GM23338 (cell line): ENCODE data around the gene TMEM33. TPM values are rescaled to one million over a fixed set of nuclear protein-coding genes. Genes with fewer than 3 reads are reported as not detected.

ENCODE experiments used
- ATAC-seq: fragments of 200-7000 bp; cut with Tn5 transposase; 3 replicates; pipeline ENCODE4 v1.9.1; 2020
- DNase-seq: peaks from one replicate; pipeline ENCODE4 v3.0.0-alpha.2; 2015; ENCODE audit warnings: low spot score
- H2AFZ ChIP-seq: fragments of 200-600 bp; sonication (generic); 2 replicates; pipeline ENCODE4 v1.8.0; 2016; ENCODE audit warnings: antibody characterized with exemption, mild to moderate bottlenecking, moderate library complexity
- H3F3A ChIP-seq: fragments of 200-600 bp; sonication (generic); replicated peaks from 2 replicates; pipeline ENCODE4 v1.8.0; 2017; ENCODE audit warnings: antibody characterized with exemption, mixed run types, low read depth
- H3K27ac ChIP-seq: fragments of 200-600 bp; sonication (generic); 2 replicates; pipeline ENCODE4 v1.6.1; 2016; ENCODE audit warnings: low read depth
- H3K27me3 ChIP-seq: fragments of 200-600 bp; sonication (generic); 2 replicates; pipeline ENCODE4 v1.8.0; 2016; ENCODE audit warnings: mild to moderate bottlenecking, mixed run types, moderate library complexity; ENCODE audit not compliant: insufficient read depth
- H3K36me3 ChIP-seq: fragments of 200-600 bp; sonication (generic); 2 replicates; pipeline ENCODE4 v1.8.0; 2016; ENCODE audit warnings: mild to moderate bottlenecking; ENCODE audit not compliant: insufficient read depth
- H3K4me1 ChIP-seq: fragments of 200-600 bp; sonication (generic); 2 replicates; pipeline ENCODE4 v1.8.0; 2016; ENCODE audit warnings: mild to moderate bottlenecking, moderate library complexity; ENCODE audit not compliant: insufficient read depth
- H3K4me2 ChIP-seq: fragments of 200-600 bp; sonication (generic); 2 replicates; pipeline ENCODE4 v1.7.1; 2017; ENCODE audit warnings: mixed run types
- H3K4me3 ChIP-seq: fragments of 200-600 bp; sonication (generic); 2 replicates; pipeline ENCODE4 v1.6.1; 2016; ENCODE audit warnings: mixed run types
- H3K79me2 ChIP-seq: fragments of 200-600 bp; sonication (generic); replicated peaks from 2 replicates; pipeline ENCODE4 v1.8.0; 2017; ENCODE audit warnings: mild to moderate bottlenecking; ENCODE audit not compliant: insufficient read depth
- H3K9me2 ChIP-seq: fragments of 200-600 bp; sonication (generic); 2 replicates; pipeline ENCODE4 v1.8.0; 2017; ENCODE audit not compliant: insufficient read depth
- H4K20me1 ChIP-seq: fragments of 200-600 bp; sonication (generic); replicated peaks from 2 replicates; pipeline ENCODE4 v1.8.0; 2017; ENCODE audit warnings: mild to moderate bottlenecking; ENCODE audit not compliant: insufficient read depth
- H3K27ac Mint-ChIP-seq: 2 replicates; pipeline ENCODE4 v1.8.0; 2020; ENCODE audit warnings: inconsistent platforms, mild to moderate bottlenecking, moderate library complexity, mixed read lengths
- H3K27me3 Mint-ChIP-seq: 3 replicates; pipeline ENCODE4 v1.8.0; 2022; ENCODE audit warnings: low read depth, mild to moderate bottlenecking, moderate library complexity, mixed read lengths, inconsistent platforms; ENCODE audit not compliant: insufficient read depth, poor library complexity
- H3K36me3 Mint-ChIP-seq: 3 replicates; pipeline ENCODE4 v1.8.0; 2021; ENCODE audit warnings: low read depth, mild to moderate bottlenecking, inconsistent platforms, moderate library complexity, mixed read lengths
- H3K4me1 Mint-ChIP-seq: 3 replicates; pipeline ENCODE4 v1.8.0; 2020; ENCODE audit warnings: mild to moderate bottlenecking, inconsistent platforms, mixed read lengths
- H3K4me3 Mint-ChIP-seq: 3 replicates; pipeline ENCODE4 v1.8.0; 2021; ENCODE audit warnings: moderate library complexity, mild to moderate bottlenecking, inconsistent platforms, mixed read lengths
- H3K9me3 Mint-ChIP-seq: 3 replicates; pipeline ENCODE4 v1.8.0; 2020; ENCODE audit warnings: moderate library complexity, mild to moderate bottlenecking, inconsistent platforms, mixed read lengths
- CREB1 ChIP-seq: fragments of 250-450 bp; sonication (Bioruptor Pico); IDR thresholded peaks from 2 replicates; pipeline ENCODE4 v1.5.0; 2020; ENCODE audit warnings: low read depth, mild to moderate bottlenecking, moderate library complexity
- CTCF ChIP-seq, 2 experiments: fragments of 200-600 bp in 1 of 2; sonication (generic) in 1 of 2; conservative IDR thresholded peaks; 2 replicates each; pipeline versions ENCODE4 v1.5.1 to v1.6.1; 2016 to 2017; ENCODE audit warnings: antibody characterized with exemption in 2 of 2, low read depth in 2 of 2, mild to moderate bottlenecking in 2 of 2, moderate library complexity in 1 of 2
- ETS1 ChIP-seq: IDR thresholded peaks from 2 replicates; pipeline ENCODE4 v1.6.1; 2016; ENCODE audit warnings: antibody characterized with exemption
- EZH2 ChIP-seq: fragments of 200-600 bp; sonication (generic); IDR thresholded peaks from one replicate; pipeline ENCODE4 v1.8.0; 2017; ENCODE audit warnings: antibody characterized with exemption, mild to moderate bottlenecking, low read depth; ENCODE audit not compliant: unreplicated experiment
- EZH2phosphoT487 ChIP-seq: fragments of 200-600 bp; sonication (generic); IDR thresholded peaks from one replicate; pipeline ENCODE4 v1.8.1; 2018; ENCODE audit warnings: antibody characterized with exemption; ENCODE audit not compliant: unreplicated experiment
- JUNB ChIP-seq: IDR thresholded peaks from one replicate; pipeline ENCODE4 v1.6.1; 2016; ENCODE audit warnings: antibody characterized with exemption; ENCODE audit not compliant: unreplicated experiment
- NANOG ChIP-seq: IDR thresholded peaks from 2 replicates; pipeline ENCODE4 v1.6.1; 2016; ENCODE audit warnings: antibody characterized with exemption, borderline replicate concordance
- POLR2AphosphoS5 ChIP-seq: IDR thresholded peaks from 2 replicates; pipeline ENCODE4 v1.6.1; 2016; ENCODE audit warnings: antibody characterized with exemption, low read depth
- REST ChIP-seq: IDR thresholded peaks from one replicate; pipeline ENCODE4 v1.6.1; 2018; ENCODE audit warnings: antibody characterized with exemption; ENCODE audit not compliant: unreplicated experiment
- STAT1 ChIP-seq: IDR thresholded peaks from one replicate; pipeline ENCODE4 v1.6.1; 2016; ENCODE audit warnings: antibody characterized with exemption; ENCODE audit not compliant: unreplicated experiment
- ZNF114 ChIP-seq: fragments of 250-450 bp; sonication (Bioruptor Pico); IDR thresholded peaks from 2 replicates; pipeline ENCODE4 v1.5.0; 2020; ENCODE audit warnings: mild to moderate bottlenecking, moderate library complexity
- ZNF331 ChIP-seq: fragments of 250-450 bp; sonication (Bioruptor Pico); IDR thresholded peaks from 2 replicates; pipeline ENCODE4 v1.5.0; 2020; ENCODE audit warnings: low read depth, mild to moderate bottlenecking, moderate library complexity
- ZNF462 ChIP-seq: fragments of 250-450 bp; sonication (Bioruptor Pico); IDR thresholded peaks from 2 replicates; pipeline ENCODE4 v1.5.0; 2020; ENCODE audit warnings: mild to moderate bottlenecking, moderate library complexity
- polyA plus RNA-seq: library from polyadenylated mRNA; unstranded; fragments of >200 nt; fragmentation: Nextera tagmentation; extraction: Ambion mirVana; gene quantifications from 2 replicates; pipeline ENCODE4 v1.2.1, GENCODE V29; 2016
- total RNA-seq: library from RNA; depleted of rRNA; stranded (reverse); fragments of >200 nt; shearing (Covaris generic); gene quantifications from 2 replicates; pipeline ENCODE4 v1.2.3, GENCODE V29; 2014

The TMEM33 gene
- total and polyA plus RNA-seq, 2 experiments from 2014 or later, result 46.2 to 117 TPM

GRCh38 chr4:41933997-41934503 is 1.2 kb upstream of the TMEM33 start:
- ATAC-seq (no peak), DNase-seq (peak; percentile 57)
- no peak overlapping the region for H3K4me2 ChIP-seq
- H2AFZ ChIP-seq, result no peak overlapping the region
- H3K4me3 Mint-ChIP-seq, result peak overlapping the region; percentile 98; the same call in 2 of the 3 replicates
- no peaks in the 10 kb centered on the region for H3K9me3 Mint-ChIP-seq
- H3K9me2 ChIP-seq, result no peaks in the 10 kb centered on the region
- TF ChIP-seq STAT1, result no peak
- TF ChIP-seq REST, result no peak
- TF ChIP-seq ZNF462, result no peak
- no peak for TF ChIP-seq NANOG
- TF ChIP-seq JUNB, result no peak
- TF ChIP-seq CREB1 (CRISPR knock-in tag), result no peak
- no peak for TF ChIP-seq CTCF (conservative IDR thresholded peaks at IDR 0.05; ENCODE audit: low read depth in 2 of 2)
- no peak for TF ChIP-seq EZH2phosphoT487
- no peak for TF ChIP-seq ETS1
- no peak for TF ChIP-seq ZNF331 (CRISPR knock-in tag)
- TF ChIP-seq ZNF114, result no peak
- TF ChIP-seq EZH2, result no peak
- no peak for TF ChIP-seq POLR2AphosphoS5
- H3K79me2 ChIP-seq, result peaks cover 36% of the 10 kb centered on the region
- H3F3A ChIP-seq, result no peaks in the 10 kb centered on the region
- no peak overlapping the region; the same call in 1 of the 2 replicates for H3K27ac Mint-ChIP-seq
- no peaks in the 10 kb centered on the region; the same call in 1 of the 2 replicates for H3K36me3 ChIP-seq
- peaks cover 14% of the 10 kb centered on the region for H3K4me1 ChIP-seq
- no peak overlapping the region for H3K4me3 ChIP-seq
- H3K36me3 Mint-ChIP-seq, result peaks cover 23% of the 10 kb centered on the region; the same call in 2 of the 3 replicates
- 0 out of 2 replicates have a peak, but pooled peaks cover 5% of the 10 kb centered on the region for H4K20me1 ChIP-seq
- H3K4me1 Mint-ChIP-seq, result peaks cover 19% of the 10 kb centered on the region; the same call in 2 of the 3 replicates
- no peaks in the 10 kb centered on the region for H3K27me3 ChIP-seq
- H3K27me3 Mint-ChIP-seq, result peaks cover 6% of the 10 kb centered on the region
- H3K27ac ChIP-seq, result no peak overlapping the region
